H1 (cell line): ENCODE data around the gene ZYG11B. TPM values are rescaled to one million over a fixed set of nuclear protein-coding genes. Genes with fewer than 3 reads are reported as not detected.

Experiments
- CTCF ChIA-PET: fragments of 300-600 bp; sonication (Branson Sonifier 250); formaldehyde crosslinking; loops from one replicate; lab custom pipeline; 2021; ENCODE audit not compliant: partially characterized antibody; lab: Charles Lee
- POLR2A ChIA-PET: fragments of 300-600 bp; sonication (Branson Sonifier 250); formaldehyde crosslinking; loops from one replicate; lab custom pipeline; 2021; ENCODE audit warnings: inconsistent platforms; ENCODE audit not compliant: partially characterized antibody; lab: Charles Lee
- DNase-seq, 2 experiments: peaks; one replicate each; pipeline versions ENCODE4 v3.0.0 to v3.0.0-alpha.2; 2010 to 2022; ENCODE audit warnings: low spot score in 2 of 2, low read depth in 1 of 2, mixed read lengths in 1 of 2
- FAIRE-seq: peaks from 2 replicates; lab custom pipeline; 2011; peaks lifted over from hg19 to GRCh38; lab: Jason Lieb, UNC
- H2AFZ ChIP-seq: 2 replicates; pipeline ENCODE4 v1.8.1; 2012; ENCODE audit warnings: low read length, inconsistent platforms
- H2AK5ac ChIP-seq: 2 replicates; pipeline ENCODE4 v1.6.1; 2013; ENCODE audit warnings: low read depth, low read length
- H2BK120ac ChIP-seq: replicated peaks from 2 replicates; pipeline ENCODE3; 2013; ENCODE audit warnings: low read depth, low read length, inconsistent platforms
- H2BK12ac ChIP-seq: 2 replicates; pipeline ENCODE4 v1.6.1; 2013; ENCODE audit warnings: low read depth, low read length
- H2BK15ac ChIP-seq: 2 replicates; pipeline ENCODE4 v1.6.1; 2013; ENCODE audit warnings: low read length
- H2BK20ac ChIP-seq: 2 replicates; pipeline ENCODE4 v1.6.1; 2013; ENCODE audit warnings: low read length
- H2BK5ac ChIP-seq: 2 replicates; pipeline ENCODE4 v1.6.1; 2013; ENCODE audit warnings: low read depth, low read length
- H3K14ac ChIP-seq: 2 replicates; pipeline ENCODE4 v1.6.1; 2013; ENCODE audit warnings: inconsistent platforms; ENCODE audit not compliant: insufficient read length
- H3K18ac ChIP-seq: 2 replicates; pipeline ENCODE4 v1.6.1; 2013; ENCODE audit warnings: low read length; ENCODE audit errors: extremely low read depth
- H3K23ac ChIP-seq: 2 replicates; pipeline ENCODE4 v1.6.1; 2013; ENCODE audit warnings: inconsistent platforms; ENCODE audit not compliant: insufficient read length
- H3K23me2 ChIP-seq: 2 replicates; pipeline ENCODE4 v1.6.1; 2013; ENCODE audit warnings: low read depth, low read length
- H3K27ac ChIP-seq: 2 replicates; pipeline ENCODE4 v1.6.1; 2011; ENCODE audit warnings: low read depth, low read length, inconsistent platforms
- H3K27me3 ChIP-seq, 4 experiments: replicated peaks in 1 of 4; 1 replicate in 1 of 4; 2 replicates in 3 of 4; pipeline versions ENCODE4 v1.6.1 to v1.8.1; 2011 to 2013; ENCODE audit warnings: low read length in 3 of 4, mild to moderate bottlenecking in 3 of 4, inconsistent platforms in 2 of 4, mixed read lengths in 2 of 4, moderate library complexity in 1 of 4; ENCODE audit not compliant: control insufficient read depth in 3 of 4, insufficient read depth in 3 of 4; ENCODE audit errors: extremely low read depth in 1 of 4
- H3K36me3 ChIP-seq, 4 experiments: 2 replicates each; pipeline versions ENCODE4 v1.6.1 to v1.8.1; 2011 to 2013; ENCODE audit warnings: mild to moderate bottlenecking in 4 of 4, low read length in 3 of 4, moderate library complexity in 2 of 4, control low read depth in 1 of 4, inconsistent platforms in 1 of 4; ENCODE audit not compliant: insufficient read depth in 4 of 4, control insufficient read depth in 2 of 4
- H3K4ac ChIP-seq: replicated peaks from 2 replicates; pipeline ENCODE3; 2013; ENCODE audit warnings: low read length, low read depth, mixed read lengths, inconsistent platforms; ENCODE audit not compliant: insufficient read length
- H3K4me1 ChIP-seq, 4 experiments: replicated peaks in 1 of 4; 1 replicate in 1 of 4; 2 replicates in 3 of 4; pipeline versions ENCODE4 v1.6.1 to v1.8.1; 2011 to 2013; ENCODE audit warnings: low read length in 3 of 4, inconsistent platforms in 2 of 4, mixed read lengths in 1 of 4; ENCODE audit not compliant: insufficient read depth in 4 of 4, control insufficient read depth in 3 of 4
- H3K4me2 ChIP-seq, 2 experiments: 2 replicates each; pipeline versions ENCODE4 v1.6.1 to v1.8.1; 2011 to 2013; ENCODE audit warnings: low read depth in 2 of 2, low read length in 2 of 2, control low read depth in 1 of 2, inconsistent platforms in 1 of 2, mild to moderate bottlenecking in 1 of 2; ENCODE audit not compliant: insufficient read depth in 1 of 2
- H3K4me3 ChIP-seq, 4 experiments: fragments of 200-600, 300-600 bp in 1 of 4; sonication (generic), shearing (Covaris generic), sonication (Bioruptor Twin) in 1 of 4; 2 replicates each; pipeline versions ENCODE4 v1.5.1 to v1.8.1; 2011 to 2016; ENCODE audit warnings: low read length in 4 of 4, low read depth in 3 of 4, control low read depth in 2 of 4, inconsistent platforms in 2 of 4, mild to moderate bottlenecking in 2 of 4, mixed read lengths in 1 of 4, moderate library complexity in 1 of 4; ENCODE audit not compliant: insufficient read depth in 2 of 4; ENCODE audit errors: extremely low read depth in 1 of 4
- H3K56ac ChIP-seq: replicated peaks from 2 replicates; pipeline ENCODE3; 2013; ENCODE audit warnings: low read depth, mild to moderate bottlenecking, mixed read lengths, low read length, inconsistent platforms; ENCODE audit not compliant: insufficient read length
- H3K79me1 ChIP-seq: 2 replicates; pipeline ENCODE4 v1.6.1; 2013; ENCODE audit warnings: low read depth, low read length, control low read depth
- H3K79me2 ChIP-seq, 2 experiments: 2 replicates each; pipeline versions ENCODE4 v1.6.1 to v1.8.1; 2012 to 2013; ENCODE audit warnings: low read length in 2 of 2, mild to moderate bottlenecking in 2 of 2, inconsistent platforms in 1 of 2; ENCODE audit not compliant: insufficient read depth in 2 of 2, control insufficient read depth in 1 of 2
- H3K9ac ChIP-seq, 4 experiments: replicated peaks in 1 of 4; 1 replicate in 1 of 4; 2 replicates in 3 of 4; pipeline versions ENCODE4 v1.6.1 to v1.8.1; 2011 to 2013; ENCODE audit warnings: low read depth in 3 of 4, low read length in 3 of 4, control low read depth in 2 of 4, mild to moderate bottlenecking in 2 of 4, moderate library complexity in 2 of 4, inconsistent platforms in 1 of 4; ENCODE audit errors: extremely low read depth in 1 of 4
- H3K9me3 ChIP-seq, 2 experiments: 2 replicates each; pipeline versions ENCODE4 v1.6.1 to v1.8.1; 2012 to 2013; ENCODE audit warnings: mild to moderate bottlenecking in 2 of 2, moderate library complexity in 2 of 2, control low read depth in 1 of 2, inconsistent platforms in 1 of 2, low read depth in 1 of 2, low read length in 1 of 2, mixed read lengths in 1 of 2; ENCODE audit not compliant: insufficient read depth in 2 of 2
- H4K20me1 ChIP-seq, 2 experiments: replicated peaks in 1 of 2; 2 replicates each; pipeline versions ENCODE3 to v1.8.1; 2011 to 2013; ENCODE audit warnings: inconsistent platforms in 2 of 2, low read length in 2 of 2, mild to moderate bottlenecking in 1 of 2; ENCODE audit not compliant: insufficient read depth in 2 of 2, control insufficient read depth in 1 of 2
- H4K5ac ChIP-seq: 2 replicates; pipeline ENCODE4 v1.6.1; 2013; ENCODE audit warnings: low read length, low read depth, mixed read lengths, inconsistent platforms; ENCODE audit not compliant: insufficient read length
- H4K8ac ChIP-seq: 2 replicates; pipeline ENCODE4 v1.8.0; 2013; ENCODE audit warnings: mild to moderate bottlenecking, moderate library complexity, low read length, inconsistent platforms; ENCODE audit not compliant: insufficient read depth; ENCODE audit errors: extremely low read depth
- H4K91ac ChIP-seq: replicated peaks from 2 replicates; pipeline ENCODE3; 2013; ENCODE audit warnings: low read length, mixed read lengths, inconsistent platforms; ENCODE audit not compliant: insufficient read length
- CREB1 ChIP-seq: IDR thresholded peaks from 2 replicates; pipeline ENCODE4 v1.6.1; 2012; ENCODE audit warnings: inconsistent platforms
- EP300 ChIP-seq, 2 experiments: IDR thresholded peaks; 1 replicate in 1 of 2; 2 replicates in 1 of 2; pipeline ENCODE4 v1.6.1; 2011 to 2012; ENCODE audit warnings: low read depth in 2 of 2, low read length in 2 of 2, mild to moderate bottlenecking in 2 of 2, borderline replicate concordance in 1 of 2, inconsistent platforms in 1 of 2, moderate library complexity in 1 of 2
- EZH2 ChIP-seq: fragments of 200-600 bp; sonication (generic); IDR thresholded peaks from 2 replicates; pipeline ENCODE4 v1.7.1; 2012; ENCODE audit warnings: low read depth, mild to moderate bottlenecking, moderate library complexity, low read length, inconsistent platforms; ENCODE audit not compliant: severe bottlenecking
- KDM5A ChIP-seq: fragments of 200-600 bp; IDR thresholded peaks from 2 replicates; pipeline ENCODE4 v1.7.1; 2012; ENCODE audit warnings: mild to moderate bottlenecking, low read length, inconsistent platforms, mixed read lengths
- MAFK ChIP-seq: IDR thresholded peaks from 2 replicates; pipeline ENCODE4 v1.6.1; 2012; ENCODE audit warnings: low read depth, mild to moderate bottlenecking, improper control_type of control experiment, low read length
- MAX ChIP-seq: IDR thresholded peaks from 2 replicates; pipeline ENCODE4 v1.6.1; 2012; ENCODE audit warnings: inconsistent platforms
- POU5F1 ChIP-seq: IDR thresholded peaks from 2 replicates; pipeline ENCODE4 v1.6.1; 2011; ENCODE audit warnings: low read depth, mild to moderate bottlenecking, low read length, moderate library complexity
- RAD21 ChIP-seq, 2 experiments: IDR thresholded peaks in 1 of 2; conservative IDR thresholded peaks in 1 of 2; 2 replicates each; pipeline ENCODE4 v1.6.1; 2011; ENCODE audit warnings: low read depth in 2 of 2, low read length in 2 of 2, improper control_type of control experiment in 1 of 2, inconsistent platforms in 1 of 2, mild to moderate bottlenecking in 1 of 2, moderate library complexity in 1 of 2
- RNF2 ChIP-seq: fragments of 200-900, 300-1000 bp; sonication (generic); IDR thresholded peaks from 2 replicates; pipeline ENCODE4 v1.7.1; 2016; ENCODE audit warnings: borderline replicate concordance, low read depth, mild to moderate bottlenecking, antibody characterized with exemption, low read length; ENCODE audit not compliant: poor library complexity, severe bottlenecking; ENCODE audit errors: missing control alignments
- SUZ12 ChIP-seq: fragments of 200-600 bp; sonication (generic); IDR thresholded peaks from 2 replicates; pipeline ENCODE4 v1.6.1; 2012; ENCODE audit warnings: mild to moderate bottlenecking, inconsistent platforms, low read length, moderate library complexity, mixed read lengths
- TEAD4 ChIP-seq: IDR thresholded peaks from 2 replicates; pipeline ENCODE4 v1.6.1; 2012; ENCODE audit warnings: low read depth, low read length, inconsistent platforms, mixed read lengths
- WGBS, 2 experiments: shearing (Covaris generic) in 1 of 2; methylation state at CpG; one replicate each; pipeline versions ENCODE4 v1.1.6 to v1.1.7; 2013 to 2015; ENCODE audit warnings: low lambda C conversion rate in 2 of 2, mixed read lengths in 2 of 2, inconsistent platforms in 1 of 2, low coverage in 1 of 2, missing lambda C conversion rate in 1 of 2; ENCODE audit not compliant: insufficient replicate concordance in 2 of 2, insufficient coverage in 1 of 2, insufficient read length in 1 of 2; ENCODE audit errors: extremely low coverage in 1 of 2, missing lambda C conversion rate in 1 of 2; 5-methylcytosine and 5-hydroxymethylcytosine counted together
- polyA plus RNA-seq, 7 experiments: library from polyadenylated mRNA; depleted of rRNA in 3 of 7; stranded (reverse) in 5 of 7; unstranded in 2 of 7; fragments of >200 nt in 5 of 7; fragments of 200-250 nt in 2 of 7; gene quantifications; 1 replicate in 5 of 7; 2 replicates in 1 of 7; 4 replicates in 1 of 7; pipeline versions ENCODE4 v1.2.1 to v1.2.3, GENCODE V29; 2011 to 2013; ENCODE audit warnings: missing spikeins in 2 of 7, mixed read lengths in 2 of 7
- total RNA-seq: library from RNA; stranded (reverse); fragmentation: NEBNext Ultra II Directional; extraction: Animal tissue kit (Norgen Biotek cat#: 25700); gene quantifications from 2 replicates; pipeline ENCODE4 v1.2.1, GENCODE V29; 2021
- TF ChIP-seq, protein P1 (sequence below): IDR thresholded peaks from 2 replicates; pipeline ENCODE4 v1.6.1; 2012; ENCODE audit warnings: inconsistent platforms

Gene ZYG11B
- total and polyA plus RNA-seq, 2 of the 8 experiments (the other 6 are each of a cell fraction or from before 2014, with no cell fraction given), result 4.4 to 20.9 TPM

GRCh38 chr1:52684545-52684944 lies 41.7 kb upstream of the ZYG11B start:
- Histone ChIP-seq H4K20me1 (peaks cover 4 to 11% of the 10 kb centered on the region in 2 experiments), H3K23ac (no peak overlapping the region), H3K4me2 (no peak overlapping the region)
- TF ChIP-seq MAFK, result no peak
- TF ChIP-seq EZH2, result no peak
- TF ChIP-seq POU5F1, result no peak
- no peak for TF ChIP-seq EP300 (IDR thresholded peaks at IDR 0.05; ENCODE audit: borderline replicate concordance in 1 of 2, low read depth in 2 of 2, low read length in 2 of 2)
- TF ChIP-seq KDM5A, result no peak
- no peak for TF ChIP-seq MAX
- no peak for TF ChIP-seq RAD21 (IDR thresholded peaks at IDR 0.05 in 1 of 2, conservative IDR thresholded peaks at IDR 0.05 in 1 of 2; ENCODE audit: low read depth in 2 of 2, low read length in 2 of 2)
- TF ChIP-seq SUZ12, result no peak
- TF ChIP-seq CREB1, result no peak
- TF ChIP-seq, protein P1, sequence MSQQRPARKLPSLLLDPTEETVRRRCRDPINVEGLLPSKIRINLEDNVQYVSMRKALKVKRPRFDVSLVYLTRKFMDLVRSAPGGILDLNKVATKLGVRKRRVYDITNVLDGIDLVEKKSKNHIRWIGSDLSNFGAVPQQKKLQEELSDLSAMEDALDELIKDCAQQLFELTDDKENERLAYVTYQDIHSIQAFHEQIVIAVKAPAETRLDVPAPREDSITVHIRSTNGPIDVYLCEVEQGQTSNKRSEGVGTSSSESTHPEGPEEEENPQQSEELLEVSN, result no peak
- TF ChIP-seq TEAD4, result no peak
- no peak for TF ChIP-seq RNF2

More at GRCh38 chr1:52684545-52684944, 41.7 kb upstream of the ZYG11B start:
- no peaks in the 10 kb centered on the region; the same call in 1 of the 2 replicates for H3K23me2 ChIP-seq
- H2BK20ac ChIP-seq, result no peak overlapping the region
- no peak overlapping the region for H3K9ac ChIP-seq
- no peak overlapping the region for H4K8ac ChIP-seq
- H2BK5ac ChIP-seq, result no peak overlapping the region
- no peak overlapping the region for H2BK12ac ChIP-seq
- no peak overlapping the region for H2BK15ac ChIP-seq
- H3K14ac ChIP-seq, result no peak overlapping the region
- H4K5ac ChIP-seq, result no peak overlapping the region
- FAIRE-seq (no peak), DNase-seq (no peak)
- no peak overlapping the region for H3K18ac ChIP-seq
- peaks cover 0 to 2% of the 10 kb centered on the region in 2 experiments; a peak in 2 of 4 replicates for H3K79me2 ChIP-seq
- H3K4me3 ChIP-seq, result no peak overlapping the region
- no peak overlapping the region for H2AFZ ChIP-seq
- no peak overlapping the region for H2BK120ac ChIP-seq
- H2AK5ac ChIP-seq, result no peak overlapping the region
- CTCF ChIA-PET, result interaction anchor here (0.9 to 2.2 kb wide), 4 partner anchors 8 to 237 kb away, joined by 3 to 7 read pairs (median 3); partner anchors contain the start of gene ECHDC2
- H3K9me3 ChIP-seq, result no peaks in the 10 kb centered on the region
- H4K91ac ChIP-seq, result no peak overlapping the region
- no peak overlapping the region for H3K56ac ChIP-seq
- POLR2A ChIA-PET, result interaction anchor here (0.7 to 1.0 kb wide), 2 partner anchors 11 to 51 kb away, joined by 3 read pairs; no protein-coding TSS in a partner anchor
- no peaks in the 10 kb centered on the region for H3K27me3 ChIP-seq
- H3K4me1 ChIP-seq, result peaks cover 0 to 3% (median 0%) of the 10 kb centered on the region in 4 experiments; a peak in 2 of 7 replicates
- peaks cover 4 to 29% (median 14%) of the 10 kb centered on the region in 4 experiments; a peak in 5 of 8 replicates for H3K36me3 ChIP-seq
- no peak overlapping the region for H3K4ac ChIP-seq
- H3K79me1 ChIP-seq, result no peaks in the 10 kb centered on the region
- WGBS, 2 experiments, result 81% methylated on average over 1 of the region's 1 CpG; no CpG with 5 or more reads in 1 of the 2 experiments
- H3K27ac ChIP-seq, result no peak overlapping the region
